Hepatic stellate cell (primary cell): ENCODE data around the gene SMAD2.
"Not testable (repeated sequence)": the region's sequence is repeated elsewhere in the genome, so short reads cannot be mapped to it uniquely, and the experiment has no call there.

Experiments
- DNase-seq: peaks from one replicate; pipeline ENCODE4 v3.0.0; 2011; ENCODE audit warnings: low spot score

SMAD2 gene

DNA sequence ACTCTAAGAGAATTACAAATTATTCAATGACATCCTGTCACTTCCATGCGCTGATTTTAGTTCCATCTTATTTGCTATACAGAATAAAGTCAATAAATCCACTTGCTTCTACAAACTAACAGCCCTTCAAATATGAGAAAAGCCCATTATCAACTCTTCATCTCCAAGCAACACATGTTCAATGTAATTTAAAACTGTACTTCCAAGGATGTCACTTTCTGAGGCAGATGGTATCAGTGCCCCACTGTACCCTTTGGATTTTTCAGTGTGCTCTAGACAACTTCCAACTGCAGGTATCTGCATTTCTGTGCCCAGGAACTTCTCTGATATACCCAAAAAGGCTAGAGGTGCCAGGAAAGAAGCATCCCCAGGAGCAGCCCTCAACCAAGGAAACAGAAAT is 87.6 kb downstream of the SMAD2 start:
- no peak for DNase-seq

DNA sequence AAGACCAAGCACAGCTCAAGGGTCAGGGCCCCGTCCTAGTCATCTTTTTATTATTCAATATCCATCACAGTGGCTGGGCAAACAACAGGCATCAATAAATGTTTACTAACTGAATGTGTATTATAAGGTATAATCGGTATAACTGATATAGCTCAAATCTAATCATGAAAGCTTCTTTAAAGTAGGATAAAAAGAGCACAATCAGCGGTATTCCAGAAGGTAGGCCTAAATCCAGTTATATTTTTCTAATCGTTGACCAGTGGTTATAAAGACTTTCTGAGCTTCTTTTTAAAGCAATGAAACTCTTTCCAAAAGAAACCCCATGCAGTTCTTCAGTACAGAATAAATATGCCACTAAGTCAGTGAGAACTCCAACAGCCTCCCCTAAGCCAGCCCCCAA is 92.1 kb downstream of the SMAD2 start:
- no peak for DNase-seq

DNA sequence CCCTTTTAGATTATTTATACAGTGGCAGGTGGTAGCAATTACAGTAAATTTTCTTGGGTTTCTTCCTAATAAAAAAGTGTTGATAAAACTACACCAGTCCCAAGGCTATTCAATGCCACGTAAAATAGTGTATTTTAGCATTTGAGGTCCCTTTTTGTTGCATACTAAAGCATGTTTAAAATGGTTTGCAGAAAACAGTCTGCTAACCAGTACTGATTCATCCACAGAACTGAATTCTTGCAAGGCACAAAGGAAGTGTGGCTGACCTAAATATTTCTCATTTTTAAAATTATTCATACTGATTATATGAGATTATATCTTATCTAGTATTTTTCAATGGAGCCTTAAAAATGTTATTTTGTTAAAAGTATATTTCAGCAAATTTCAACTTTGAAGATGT is 98.1 kb downstream of the SMAD2 start:
- no peak for DNase-seq

GRCh38 chr18:47831351-47831750 is 99.1 kb downstream of the SMAD2 start:
- no peak for DNase-seq

DNA sequence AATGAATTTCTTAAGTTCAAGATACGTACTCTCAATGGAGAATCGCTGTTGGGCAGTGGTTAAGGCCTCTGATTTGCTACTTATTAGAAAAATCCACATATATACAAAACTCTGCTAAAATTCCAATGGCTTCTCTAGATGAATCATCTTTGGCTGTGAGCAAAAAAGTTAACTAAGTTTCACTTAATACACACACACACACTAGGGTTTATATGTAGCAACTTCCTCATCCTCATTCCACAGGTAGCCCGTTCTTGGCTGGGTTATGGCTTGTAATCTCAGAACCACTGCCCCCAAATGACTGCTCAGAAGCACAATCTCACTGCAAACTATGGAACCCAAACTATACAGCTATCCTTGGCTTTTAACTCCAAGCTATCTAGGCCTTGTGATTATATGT is 99.7 kb downstream of the SMAD2 start:
- DNase-seq = no peak

- DNase-seq = no peak
These were observed 100.6 kb downstream of the SMAD2 start for GRCh38 chr18:47829831-47830230.

DNA sequence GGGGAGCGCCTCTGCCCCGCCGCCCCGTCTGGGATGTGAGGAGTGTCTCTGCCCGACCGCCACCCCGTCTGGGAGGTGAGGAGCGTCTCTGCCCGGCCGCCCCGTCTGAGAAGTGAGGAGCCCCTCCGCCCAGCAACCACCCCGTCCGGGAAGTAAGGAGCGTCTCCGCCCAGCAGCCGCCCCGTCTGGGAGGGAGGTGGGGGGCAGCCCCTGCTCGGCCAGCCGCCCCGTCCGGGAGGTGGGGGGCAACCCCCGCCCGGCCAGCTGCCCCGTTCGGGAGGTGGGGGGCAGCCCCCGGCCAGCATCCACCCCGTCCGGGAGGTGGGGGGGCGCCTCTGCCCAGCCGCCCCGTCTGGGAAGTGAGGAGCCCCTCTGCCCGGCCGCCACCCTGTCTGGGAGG is 102.4 kb downstream of the SMAD2 start:
- DNase-seq = not testable (repeated sequence)

DNA sequence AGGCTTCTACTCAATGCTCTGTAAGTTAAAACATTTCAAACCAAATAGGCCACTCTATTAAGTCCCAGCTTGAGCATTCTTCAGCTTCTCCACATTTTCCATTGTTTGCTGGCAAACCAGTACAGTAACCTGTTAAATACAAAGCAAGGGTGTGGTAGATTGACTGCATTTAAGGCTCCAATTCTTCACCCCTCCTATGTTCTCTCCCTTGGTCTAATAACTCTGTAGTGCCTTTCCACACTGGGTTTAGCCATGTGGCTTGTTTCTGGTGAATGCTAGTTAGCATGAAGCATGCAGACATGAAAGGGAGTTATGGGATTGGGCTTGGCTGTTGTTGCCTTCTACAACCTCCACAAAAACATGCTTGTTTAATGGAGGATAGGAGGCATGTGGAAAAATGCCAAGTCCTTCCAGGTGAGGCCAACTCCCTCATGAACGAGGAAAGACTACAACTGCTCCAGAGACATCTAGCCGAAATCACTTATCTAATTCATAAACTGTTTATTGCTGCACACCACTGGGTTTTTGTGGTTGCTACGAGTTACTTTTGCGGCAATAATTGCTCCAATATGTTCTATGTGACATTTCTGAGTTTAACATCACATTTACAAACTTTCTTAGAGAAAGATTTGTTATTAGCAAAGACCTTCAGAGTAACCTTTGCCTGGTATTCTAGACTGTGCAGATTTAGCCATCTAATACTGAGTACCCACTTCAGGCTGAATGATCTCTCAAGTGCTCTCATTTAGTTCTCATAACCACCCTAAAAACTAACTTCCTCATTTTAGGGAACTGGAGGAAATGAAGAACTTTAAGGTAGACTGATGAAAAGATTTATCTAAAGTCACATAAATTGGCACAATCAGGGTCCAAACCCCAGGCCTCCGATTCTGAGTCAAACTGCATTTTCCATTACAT is 104.0 kb downstream of the SMAD2 start:
- no peak for DNase-seq

- no peak for DNase-seq
These were observed 109.1 kb downstream of the SMAD2 start for GRCh38 chr18:47821314-47821713.

DNA sequence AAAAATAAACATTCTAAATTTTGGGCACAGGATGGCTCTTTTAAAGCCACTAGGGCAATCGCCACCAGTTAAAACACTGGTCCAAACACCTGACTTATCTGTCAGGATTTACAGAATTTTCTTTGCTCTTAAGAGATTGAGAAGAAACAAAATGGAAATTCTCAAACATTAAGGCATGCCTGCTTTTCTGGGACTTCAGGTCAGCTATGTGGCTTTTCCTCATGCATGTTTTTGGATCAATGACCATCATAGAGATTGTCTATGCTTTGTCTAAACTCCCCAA is 112.7 kb downstream of the SMAD2 start:
- DNase-seq = no peak

- no peak for DNase-seq
These were observed 113.3 kb downstream of the SMAD2 start for GRCh38 chr18:47817017-47817794.

DNA sequence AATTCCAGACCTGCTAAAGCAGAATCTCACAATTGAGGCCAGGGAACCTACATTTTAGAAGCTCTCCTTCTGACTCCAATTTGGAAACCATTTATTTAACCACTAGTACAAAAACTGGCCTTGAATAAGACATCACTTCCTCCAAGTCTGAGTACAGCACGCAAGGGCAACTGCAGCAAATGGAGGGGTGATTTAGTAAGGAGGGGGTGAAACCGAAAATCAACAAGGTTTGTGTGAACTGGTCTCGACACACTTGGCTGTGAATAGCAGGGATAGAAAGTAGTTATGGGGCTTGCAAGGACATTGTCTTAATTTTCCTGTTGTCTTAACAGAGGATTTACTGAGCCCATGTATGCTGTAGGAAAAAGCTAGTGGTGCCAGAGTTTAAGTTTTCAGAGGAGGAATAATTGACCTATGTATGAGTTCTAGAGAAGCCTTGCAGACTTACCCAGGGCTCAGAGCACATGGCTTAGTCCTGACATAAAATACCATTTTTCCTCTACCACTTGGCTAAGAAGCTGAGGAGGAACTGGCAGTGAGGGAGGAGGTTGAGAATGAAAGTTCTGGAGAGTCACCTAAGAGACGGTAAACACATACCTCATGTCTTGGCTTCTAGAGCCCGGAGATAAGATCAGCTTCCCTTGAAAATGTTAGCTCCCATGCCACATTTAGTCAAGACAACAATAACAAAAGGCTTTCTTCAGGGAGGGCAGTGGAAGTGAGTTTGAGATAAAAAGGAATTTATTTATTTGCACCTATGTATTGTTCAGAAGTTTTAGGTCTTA is 114.8 kb downstream of the SMAD2 start:
- no peak for DNase-seq

DNA sequence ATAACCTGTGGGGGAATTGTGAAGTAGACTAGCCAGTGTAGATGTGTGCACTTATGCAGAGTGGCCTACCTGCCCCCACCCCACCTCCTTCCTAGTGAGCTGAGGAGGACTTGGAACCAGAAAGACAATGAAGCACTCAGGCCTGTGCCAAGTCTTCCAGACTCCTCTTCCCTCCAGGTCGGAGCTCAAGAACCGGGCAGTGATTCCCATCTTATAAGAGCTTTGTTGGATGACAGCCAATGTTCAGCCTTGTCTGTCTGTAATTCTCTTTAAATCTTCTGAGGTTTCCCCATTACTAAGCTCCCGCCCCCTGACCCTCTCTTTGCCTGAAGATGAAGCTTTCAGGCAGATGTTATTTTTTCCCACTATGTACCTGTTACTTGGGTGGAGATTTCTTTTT is 121.0 kb downstream of the SMAD2 start:
- DNase-seq = no peak

DNA sequence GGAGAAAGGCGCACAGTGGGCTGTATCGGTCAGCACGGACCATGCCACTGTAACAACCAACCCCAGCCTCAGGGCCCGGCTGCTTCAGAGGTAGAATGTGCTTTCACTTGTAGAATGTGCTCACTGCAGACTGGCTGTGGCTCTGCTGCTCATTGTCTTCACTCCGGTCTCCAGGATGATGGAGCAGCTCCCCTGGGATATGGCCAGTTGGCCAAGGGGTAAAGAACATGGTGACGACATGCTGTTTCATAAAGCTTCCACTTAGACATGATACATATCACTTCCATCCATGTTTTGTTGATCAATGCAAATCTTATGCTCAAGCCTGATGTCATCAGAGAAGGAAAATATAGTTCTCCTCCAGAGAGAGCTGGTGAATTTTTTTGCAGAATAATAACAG is 127.7 kb downstream of the SMAD2 start:
- no peak for DNase-seq

DNA sequence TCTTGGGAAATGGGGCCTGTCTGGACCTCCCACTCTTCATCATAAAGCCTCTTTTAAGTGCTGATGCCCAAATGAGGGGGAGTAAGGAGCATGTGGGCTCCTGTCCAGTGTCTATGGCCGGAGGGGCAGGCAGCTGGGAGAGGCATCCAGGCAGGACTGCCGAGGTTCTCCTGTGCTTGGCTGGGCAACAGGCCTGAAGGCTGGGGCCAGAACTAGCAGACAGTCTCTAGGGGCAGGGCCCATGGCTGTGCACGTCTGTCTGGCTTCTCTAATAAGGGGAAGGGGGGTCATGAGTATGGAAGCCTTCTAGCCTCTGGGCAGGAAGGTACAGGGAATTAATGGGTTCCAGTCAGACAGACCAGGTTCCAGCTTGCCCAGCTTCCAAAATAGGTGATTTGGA is 128.6 kb downstream of the SMAD2 start:
- DNase-seq = no peak

- DNase-seq = no peak
These were observed 129.7 kb downstream of the SMAD2 start for GRCh38 chr18:47800756-47801155.

DNA sequence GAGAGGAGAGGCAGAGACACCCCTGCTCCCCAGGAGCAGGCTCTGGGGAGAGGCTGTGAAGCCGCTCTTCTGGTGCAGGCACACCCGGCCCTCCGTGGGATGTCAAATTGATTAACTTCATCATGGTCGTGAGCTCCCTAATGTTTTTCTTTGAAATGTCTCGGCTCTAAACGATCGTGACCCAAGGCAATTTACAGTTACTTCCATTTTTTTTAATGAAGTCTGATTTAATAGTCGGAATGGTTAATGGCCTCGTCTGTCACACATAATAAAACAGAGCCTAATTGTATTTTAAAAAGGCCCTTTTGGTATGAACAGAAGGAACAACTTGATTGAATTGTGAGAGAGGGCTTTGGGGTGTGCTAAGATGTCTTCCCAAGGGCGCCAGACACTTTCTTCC is 130.2 kb downstream of the SMAD2 start:
- DNase-seq = no peak

- no peak for DNase-seq
These were observed 131.1 kb downstream of the SMAD2 start for GRCh38 chr18:47799376-47799775.

- no peak for DNase-seq
These were observed 132.1 kb downstream of the SMAD2 start for GRCh38 chr18:47798366-47798765.

- DNase-seq = no peak
These were observed 133.3 kb downstream of the SMAD2 start for GRCh38 chr18:47797126-47797525.

- peak; percentile 14 for DNase-seq
These were observed 135.0 kb downstream of the SMAD2 start for GRCh38 chr18:47795434-47795814.

DNA sequence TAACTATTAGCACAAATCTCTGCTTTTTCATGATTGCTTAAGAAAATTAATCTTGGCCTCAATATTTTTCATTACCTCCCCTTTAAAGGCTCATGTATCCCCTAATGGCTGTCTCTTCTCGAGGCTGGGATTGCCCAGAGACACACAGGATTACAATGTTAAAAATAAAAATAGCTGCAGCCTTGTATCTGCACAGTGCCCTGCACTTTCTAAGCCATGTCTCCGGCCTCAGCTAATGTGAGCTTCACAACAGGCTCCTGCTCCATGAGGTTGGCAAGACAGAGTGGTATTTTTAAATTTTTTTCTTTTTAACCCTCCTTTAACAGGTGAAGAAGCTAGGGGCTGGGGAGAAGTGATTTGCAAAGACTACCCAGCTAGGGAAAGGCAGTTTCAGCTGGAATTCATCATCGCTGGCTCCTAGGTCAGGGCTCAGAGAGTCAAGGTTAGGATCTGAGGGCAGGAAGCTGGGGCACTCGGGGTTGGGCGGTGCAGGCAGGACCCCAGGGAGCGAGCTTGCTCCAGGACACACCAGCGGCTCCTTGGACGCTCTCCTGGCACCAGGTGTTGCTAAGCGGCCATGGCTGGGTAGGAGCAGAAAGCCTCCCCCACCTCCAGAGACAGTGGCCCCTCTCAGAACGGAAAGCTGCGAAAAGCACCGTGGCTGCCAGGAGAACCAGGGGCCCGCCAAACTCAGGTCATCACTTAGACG is 135.6 kb downstream of the SMAD2 start:
- no peak for DNase-seq
